ENCODE data around the gene CABP7.
A peak's percentile ranks its signal among the peaks of the same experiment; 100 is the strongest.
"Not testable (repeated sequence)": the region's sequence is repeated elsewhere in the genome, so short reads cannot be mapped to it uniquely, and the experiment has no call there.

CABP7 gene

DNA sequence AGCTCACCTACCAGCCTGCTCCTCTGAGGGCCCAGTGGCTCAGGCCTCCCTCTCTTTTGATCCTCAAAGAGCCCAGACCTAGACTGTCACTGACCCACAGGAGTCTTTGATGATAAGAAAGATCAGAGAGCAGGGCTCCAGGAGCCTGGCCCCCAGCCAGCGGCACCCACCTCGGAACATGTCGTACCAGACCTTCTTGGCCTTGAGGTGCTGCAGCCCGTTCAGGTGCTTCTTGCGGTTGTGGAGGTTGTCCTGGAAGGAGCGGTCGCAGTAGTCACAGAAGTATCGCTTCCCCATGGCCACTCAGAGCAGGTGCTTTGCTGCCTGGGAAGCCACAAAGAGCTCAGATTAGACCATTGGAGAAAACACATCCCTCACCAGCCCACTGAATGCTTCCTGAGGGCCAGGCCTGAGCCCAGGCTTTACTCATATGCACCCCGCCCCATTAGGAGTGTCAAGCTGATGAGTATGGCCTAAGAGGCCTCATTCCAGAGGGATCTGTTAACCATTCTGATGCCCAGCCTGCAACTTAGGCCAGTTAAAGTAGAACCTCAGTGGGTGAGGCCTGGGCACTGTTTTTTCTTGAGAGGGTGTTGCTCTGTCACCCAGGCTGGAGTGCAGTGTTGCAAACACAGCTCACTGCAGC lies 28.6 kb downstream of the CABP7 start:
- no peak for DNase-seq (ENCODE audit: low read depth in 3 of 3)

DNA sequence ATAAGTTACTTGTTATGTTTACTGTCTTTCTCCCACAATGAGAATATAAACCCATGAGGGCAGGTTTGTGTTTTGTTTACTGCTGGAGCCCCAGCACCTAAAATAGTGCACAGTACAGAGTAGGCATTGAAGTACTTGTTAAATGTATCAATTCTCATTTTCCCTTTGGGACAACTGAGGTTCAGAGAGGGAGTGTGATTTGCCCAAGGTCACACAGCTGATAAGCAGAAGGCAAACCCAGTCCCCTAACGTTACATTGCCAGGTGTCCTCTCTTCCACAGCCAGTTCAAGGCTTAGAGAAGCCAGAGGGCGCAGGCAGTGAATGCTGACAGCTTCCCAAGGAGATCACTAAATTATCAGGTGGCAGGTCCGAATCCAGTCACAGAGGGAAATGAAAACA lies 30.2 kb downstream of the CABP7 start:
- no peak for DNase-seq (ENCODE audit: low read depth in 3 of 3)

GRCh38 chr22:29750559-29751538 lies 31.0 kb downstream of the CABP7 start:
- no peak for DNase-seq (ENCODE audit: low read depth in 3 of 3)

GRCh38 chr22:29751669-29752068 lies 31.9 kb downstream of the CABP7 start:
- no peak for DNase-seq (ENCODE audit: low read depth in 3 of 3)

GRCh38 chr22:29753808-29754657 lies 34.2 kb downstream of the CABP7 start:
- DNase-seq (ENCODE audit: low read depth in 3 of 3) = no peak

- not testable (repeated sequence) for DNase-seq (ENCODE audit: low read depth in 3 of 3)
These were observed 35.0 kb downstream of the CABP7 start for GRCh38 chr22:29754658-29755395.

- DNase-seq (ENCODE audit: low read depth in 3 of 3) = no peak
These were observed 36.1 kb downstream of the CABP7 start for GRCh38 chr22:29755889-29756288.

DNA sequence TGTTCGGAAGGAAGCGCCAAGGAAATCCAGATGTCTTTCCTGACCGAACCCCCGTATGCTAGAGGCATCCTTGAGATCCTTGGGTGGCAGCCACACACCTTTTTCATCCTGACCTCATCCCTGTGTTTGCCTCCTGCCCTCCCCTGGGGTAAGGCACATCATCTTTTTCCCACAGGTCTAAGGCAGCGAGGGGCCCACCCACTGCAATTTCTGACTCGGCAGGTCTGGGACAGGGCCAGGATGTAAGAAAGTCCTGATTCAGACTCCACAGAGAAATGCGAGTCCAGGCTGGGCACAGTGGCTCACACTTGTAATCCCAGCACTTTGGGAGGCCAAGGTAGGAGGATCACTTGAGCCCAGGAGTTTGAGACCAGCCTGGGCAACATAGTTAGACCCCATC lies 36.5 kb downstream of the CABP7 start:
- no peak for DNase-seq (ENCODE audit: low read depth in 3 of 3)

GRCh38 chr22:29757096-29757495 lies 37.3 kb downstream of the CABP7 start:
- DNase-seq (ENCODE audit: low read depth in 3 of 3) = no peak

DNA sequence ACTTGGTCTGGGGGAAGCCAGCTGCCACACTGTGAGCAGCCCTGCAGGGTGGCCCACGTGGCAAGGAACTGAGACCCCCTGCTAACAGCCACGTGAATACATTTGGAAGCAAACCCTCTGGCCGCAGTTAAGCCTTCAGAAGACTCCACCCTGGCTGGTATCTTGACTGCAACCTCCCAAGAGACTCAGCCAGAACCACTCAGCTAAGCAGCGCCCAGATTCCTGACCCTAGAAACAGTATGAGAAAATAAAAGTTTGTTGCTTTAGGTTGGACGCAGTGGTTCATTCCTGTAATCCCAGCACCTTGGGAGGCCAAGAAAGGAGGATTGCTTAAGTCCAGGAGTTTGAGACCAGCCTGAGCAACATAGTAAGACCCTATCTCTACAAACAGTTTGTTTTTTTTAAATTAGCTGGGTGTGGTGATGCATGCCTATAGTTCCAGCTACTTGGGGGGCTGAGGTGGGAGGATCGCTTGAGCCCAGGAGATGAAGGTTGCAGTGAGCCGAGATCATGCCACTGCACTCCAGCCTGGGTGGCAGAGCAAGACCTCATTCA lies 38.3 kb downstream of the CABP7 start:
- DNase-seq (ENCODE audit: low read depth in 3 of 3) = no peak

DNA sequence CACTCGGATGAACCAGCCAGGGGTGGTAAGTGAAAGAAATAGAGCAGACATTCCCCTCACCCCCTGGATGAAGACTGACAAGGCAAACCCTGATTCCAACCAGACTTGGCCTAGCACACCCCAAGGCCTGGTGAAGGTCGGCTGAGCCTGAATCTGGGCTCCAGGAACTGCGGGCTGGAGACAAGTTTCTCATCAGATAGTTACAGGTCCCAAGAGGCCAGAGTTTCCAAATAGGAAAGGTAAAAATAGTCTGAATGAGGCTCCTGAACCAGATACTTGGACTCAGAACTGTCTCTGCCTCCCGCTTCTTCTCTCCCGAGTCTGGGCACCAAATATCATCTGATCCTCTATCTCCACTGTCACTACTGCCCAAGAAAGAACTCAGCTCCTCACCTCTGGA lies 39.2 kb downstream of the CABP7 start:
- no peak for DNase-seq (ENCODE audit: low read depth in 3 of 3)

DNA sequence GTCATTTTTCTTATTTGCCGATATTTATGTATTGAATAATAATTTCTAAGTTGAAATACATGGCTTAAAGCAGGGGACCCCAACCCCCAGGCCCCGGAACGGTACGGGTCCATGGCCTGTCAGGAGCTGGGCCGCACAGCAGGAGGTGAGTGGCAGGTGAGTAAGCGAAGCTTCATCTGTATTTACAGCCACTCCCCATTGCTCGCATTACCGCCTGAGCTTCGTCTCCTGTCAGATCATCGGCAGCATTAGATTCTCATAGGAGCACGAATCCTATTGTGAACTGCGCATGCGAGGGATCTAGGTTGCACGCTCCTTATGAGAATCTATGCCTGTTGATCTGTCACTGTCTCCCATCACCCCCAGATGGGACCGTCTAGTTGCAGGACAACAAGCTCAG lies 42.5 kb downstream of the CABP7 start:
- DNase-seq (ENCODE audit: low read depth in 3 of 3) = no peak

DNA sequence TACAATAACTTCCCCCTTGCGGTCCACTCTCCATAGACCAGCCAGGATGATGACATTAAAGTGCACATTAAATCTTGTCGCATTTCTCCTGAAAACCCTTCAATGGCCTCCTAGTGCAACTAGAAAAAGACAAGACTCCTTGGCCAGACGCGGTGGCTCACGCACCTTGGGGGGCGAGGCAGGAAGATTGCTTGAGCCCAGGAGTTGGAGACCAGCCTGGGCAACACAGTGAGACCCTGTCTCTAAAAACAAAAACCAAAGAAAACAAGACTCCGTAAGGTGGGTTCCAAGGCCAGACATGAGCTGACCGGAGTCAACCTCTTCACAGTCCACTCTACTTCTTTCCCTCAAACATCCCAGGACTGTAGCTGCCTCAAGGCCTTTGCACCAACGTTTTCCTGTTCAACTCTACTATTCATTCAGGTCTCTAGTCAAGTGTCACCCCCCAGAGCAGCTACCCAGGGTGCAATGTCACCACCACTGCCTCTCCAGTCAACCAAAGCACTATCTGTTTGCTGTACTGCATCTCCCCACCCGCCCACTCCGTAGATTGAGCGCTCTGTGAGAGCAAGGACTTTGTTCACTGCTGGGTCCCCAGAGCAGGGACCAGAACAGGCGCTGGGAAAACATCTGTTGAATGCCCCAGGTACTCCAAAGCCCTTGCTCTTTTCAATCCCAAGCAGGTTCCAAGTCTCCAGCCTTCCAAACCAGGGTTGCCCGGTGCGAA lies 46.3 kb downstream of the CABP7 start:
- peak in 1 of 3 experiments; percentile 10 for DNase-seq (ENCODE audit: low read depth in 3 of 3)

DNA sequence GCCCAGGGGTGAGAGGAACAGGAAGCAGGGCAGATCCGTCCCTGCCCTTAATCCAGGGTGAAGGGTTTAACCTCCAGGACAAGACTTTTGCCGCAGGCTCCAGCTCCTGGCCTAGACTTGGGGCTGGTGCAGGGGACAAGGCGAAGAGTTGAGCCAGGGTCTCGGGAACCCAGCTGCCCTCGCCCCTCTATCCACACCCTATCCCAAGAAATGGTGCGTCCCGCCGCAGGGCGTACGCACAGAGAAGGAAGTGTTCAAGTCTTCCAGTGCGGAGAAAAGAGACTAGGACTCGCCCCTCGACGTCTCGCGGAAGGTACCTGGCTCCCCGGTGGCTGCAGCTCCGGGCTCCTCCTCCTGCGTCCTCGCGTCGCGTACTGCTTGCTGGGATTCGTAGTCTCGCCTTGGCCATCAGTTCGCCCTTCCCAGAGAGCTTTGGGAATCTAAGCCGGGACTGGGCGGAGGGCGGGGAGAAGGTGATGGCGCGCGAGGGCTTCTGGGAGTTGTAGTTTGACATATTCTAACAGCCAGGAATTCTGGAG lies 46.9 kb downstream of the CABP7 start, which contains the start of gene ZMAT5:
Gene ZMAT5 (minus strand): TSS at position 376 of the 539 bp plus-strand sequence. CDS start 18,463 bp downstream, outside the sequence.
- peak; percentile 82 to 92 (median 86) for DNase-seq (ENCODE audit: low read depth in 3 of 3)

- DNase-seq (ENCODE audit: low read depth in 3 of 3) = peak; percentile 88 to 91 (median 89)
These were observed 47.6 kb downstream of the CABP7 start, which contains the start of gene UQCR10 for GRCh38 chr22:29767171-29768051. UQCR10 (plus strand) TSS chr22:29767369; CDS start chr22:29767399, 30 bp downstream.

GRCh38 chr22:29768052-29768693 lies 48.4 kb downstream of the CABP7 start:
- no peak for DNase-seq (ENCODE audit: low read depth in 3 of 3)

DNA sequence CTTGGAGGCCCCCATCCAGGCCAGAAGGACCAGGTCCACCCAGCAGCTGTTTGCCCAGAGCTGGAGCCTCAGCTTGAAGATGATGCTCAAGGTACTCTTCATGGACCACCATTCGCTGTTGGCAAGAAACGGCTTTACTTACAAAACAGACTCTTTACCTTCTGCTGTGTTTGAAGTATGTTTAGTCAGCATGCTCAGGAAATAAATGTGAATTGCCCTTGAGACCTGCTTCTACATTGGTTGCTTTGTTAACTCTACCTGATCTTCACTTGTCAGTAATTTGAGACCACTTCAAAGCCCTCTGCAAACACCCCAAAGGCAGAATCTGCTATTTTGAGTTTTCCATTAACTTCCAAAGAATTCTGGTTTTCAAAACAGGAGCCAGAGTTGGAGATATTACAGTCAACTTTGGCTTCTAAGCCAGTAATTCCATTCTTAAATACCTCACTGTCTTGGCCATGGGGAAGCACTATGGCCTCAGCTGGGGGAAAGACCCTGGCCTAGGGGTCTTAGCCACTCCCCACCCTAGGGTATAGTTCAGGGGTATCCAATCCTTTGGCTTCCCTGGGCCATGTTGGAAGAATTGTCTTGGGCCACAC lies 50.0 kb downstream of the CABP7 start:
- DNase-seq (ENCODE audit: low read depth in 3 of 3) = no peak

GRCh38 chr22:29772170-29772641 lies 52.4 kb downstream of the CABP7 start:
- DNase-seq (ENCODE audit: low read depth in 3 of 3) = no peak
